ENCODE data around the gene TEF. TPM values are rescaled to one million over a fixed set of nuclear protein-coding genes. Genes with fewer than 3 reads are reported as not detected.

TEF gene
- total and polyA plus RNA-seq, 5 donors from 2014 or later, result 4.6 to 9.4 (median 5.4) TPM

Other genes with a start within 250 kb of the TEF start
- 35.0 TPM for gene L3MBTL2, start 176.6 kb upstream of the TEF start, total RNA-seq
- 10 to 100 TPM; 26.9 to 30.5 (median 29.5) TPM for gene L3MBTL2, start 176.6 kb upstream of the TEF start, polyA plus RNA-seq
- gene CHADL, start 141.0 kb upstream of the TEF start, total RNA-seq, result 1.2 TPM
- gene CHADL, start 141.0 kb upstream of the TEF start, polyA plus RNA-seq, result under 1 TPM; 0.22 to 0.58 (median 0.51) TPM
- gene RANGAP1, start 95.8 kb upstream of the TEF start, total RNA-seq, result 112 TPM
- 10 to 100 TPM; 19.9 to 26.6 (median 23.0) TPM for gene RANGAP1, start 95.8 kb upstream of the TEF start, polyA plus RNA-seq
- gene ZC3H7B, start 80.4 kb upstream of the TEF start, total RNA-seq, result 39.3 TPM
- 1 to 10 TPM in 3 of 4 donors, under 1 TPM in 1; 1.00 to 1.3 (median 1.3) TPM for gene ZC3H7B, start 80.4 kb upstream of the TEF start, polyA plus RNA-seq
- 32.0 TPM for gene TOB2, start 64.9 kb downstream of the TEF start, total RNA-seq
- gene TOB2, start 64.9 kb downstream of the TEF start, polyA plus RNA-seq, result 10 to 100 TPM; 16.3 to 18.0 (median 17.6) TPM
- 40.7 TPM for gene PHF5A, start 86.8 kb downstream of the TEF start, total RNA-seq
- gene PHF5A, start 86.8 kb downstream of the TEF start, polyA plus RNA-seq, result 10 to 100 TPM; 22.6 to 33.5 (median 25.7) TPM
- gene ACO2, start 87.2 kb downstream of the TEF start, total RNA-seq, result 87.5 TPM
- 10 to 100 TPM; 64.3 to 76.4 (median 67.0) TPM for gene ACO2, start 87.2 kb downstream of the TEF start, polyA plus RNA-seq
- gene POLR3H, start 162.5 kb downstream of the TEF start, total RNA-seq, result 15.2 TPM
- 10 to 100 TPM; 12.1 to 21.3 (median 16.9) TPM for gene POLR3H, start 162.5 kb downstream of the TEF start, polyA plus RNA-seq
- gene CSDC2, start 179.1 kb downstream of the TEF start, total RNA-seq, result not detected
- gene CSDC2, start 179.1 kb downstream of the TEF start, polyA plus RNA-seq, result not detected
- gene PMM1, start 207.9 kb downstream of the TEF start, total RNA-seq, result 37.4 TPM
- gene PMM1, start 207.9 kb downstream of the TEF start, polyA plus RNA-seq, result 10 to 100 TPM; 41.8 to 56.0 (median 49.3) TPM
- gene DESI1, start 239.1 kb downstream of the TEF start, total RNA-seq, result 30.5 TPM
- gene DESI1, start 239.1 kb downstream of the TEF start, polyA plus RNA-seq, result 10 to 100 TPM in 3 of 4 donors, 1 to 10 TPM in 1; 8.6 to 22.8 (median 15.5) TPM
- 167 TPM for gene XRCC6, start 239.4 kb downstream of the TEF start, total RNA-seq
- gene XRCC6, start 239.4 kb downstream of the TEF start, polyA plus RNA-seq, result 100 to 1,000 TPM; 413 to 484 (median 460) TPM

Measured in CD4-positive, CD25-positive, alpha-beta regulatory T cell (primary cell).